Measurements from ENCODE around the gene CNTN5.

The CNTN5 gene

DNA sequence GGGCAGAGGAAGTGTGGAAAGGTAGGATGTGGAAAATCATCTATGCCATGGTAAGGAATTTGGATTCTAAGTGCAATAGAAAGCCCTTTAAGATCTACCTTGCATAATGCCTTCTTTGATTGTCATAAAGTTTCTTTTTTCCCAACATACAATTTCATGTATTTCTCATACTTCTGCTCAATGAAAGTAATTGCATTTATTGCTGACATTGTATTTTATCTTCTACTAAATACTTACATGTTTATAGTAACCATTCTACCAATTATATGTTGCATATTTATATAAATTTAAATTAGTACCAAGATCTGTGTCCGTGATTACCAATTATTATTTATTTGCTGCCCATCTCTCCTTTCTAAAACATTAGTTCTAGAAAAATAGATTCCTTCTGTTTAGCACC, 114.8 kb downstream of the CNTN5 start:
- no peaks in the 10 kb centered on the region for H3K27me3 ChIP-seq (replicated peaks)
- in situ Hi-C loops (cut with HindIII; ENCODE audit: low pct_ligation_motif_present, low sequenced_read_pairs), result no loop called here
- H3K36me3 ChIP-seq (replicated peaks), result no peaks in the 10 kb centered on the region
- no peak for DNase-seq
- H3K4me3 ChIP-seq (ENCODE audit: low read depth, low read length), result no peak overlapping the region
- TF ChIP-seq, protein P1, sequence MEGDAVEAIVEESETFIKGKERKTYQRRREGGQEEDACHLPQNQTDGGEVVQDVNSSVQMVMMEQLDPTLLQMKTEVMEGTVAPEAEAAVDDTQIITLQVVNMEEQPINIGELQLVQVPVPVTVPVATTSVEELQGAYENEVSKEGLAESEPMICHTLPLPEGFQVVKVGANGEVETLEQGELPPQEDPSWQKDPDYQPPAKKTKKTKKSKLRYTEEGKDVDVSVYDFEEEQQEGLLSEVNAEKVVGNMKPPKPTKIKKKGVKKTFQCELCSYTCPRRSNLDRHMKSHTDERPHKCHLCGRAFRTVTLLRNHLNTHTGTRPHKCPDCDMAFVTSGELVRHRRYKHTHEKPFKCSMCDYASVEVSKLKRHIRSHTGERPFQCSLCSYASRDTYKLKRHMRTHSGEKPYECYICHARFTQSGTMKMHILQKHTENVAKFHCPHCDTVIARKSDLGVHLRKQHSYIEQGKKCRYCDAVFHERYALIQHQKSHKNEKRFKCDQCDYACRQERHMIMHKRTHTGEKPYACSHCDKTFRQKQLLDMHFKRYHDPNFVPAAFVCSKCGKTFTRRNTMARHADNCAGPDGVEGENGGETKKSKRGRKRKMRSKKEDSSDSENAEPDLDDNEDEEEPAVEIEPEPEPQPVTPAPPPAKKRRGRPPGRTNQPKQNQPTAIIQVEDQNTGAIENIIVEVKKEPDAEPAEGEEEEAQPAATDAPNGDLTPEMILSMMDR (IDR thresholded peaks at IDR 0.05; ENCODE audit: low read depth, low read length, missing control alignments), result no peak
- H3K27ac ChIP-seq, result no peak overlapping the region

DNA sequence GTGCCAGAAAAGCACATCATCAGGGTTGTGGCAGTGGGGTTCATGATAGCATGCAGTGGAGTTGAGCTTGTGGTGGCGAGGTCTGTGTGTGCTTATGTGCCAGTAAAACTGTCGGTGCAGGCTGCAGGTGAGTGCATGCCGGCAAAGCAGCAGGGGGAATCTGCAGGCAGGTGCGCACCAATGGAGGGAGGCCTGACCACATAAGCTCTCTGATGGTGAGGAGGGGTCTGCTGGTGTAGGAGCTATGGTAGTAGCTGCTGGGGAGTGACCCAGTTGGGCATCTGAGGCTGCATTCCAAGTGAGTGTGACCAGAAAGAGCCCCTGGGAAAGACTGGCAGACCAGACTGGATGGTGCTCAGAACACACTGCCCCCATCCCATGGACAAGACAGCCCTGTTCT, 121.5 kb downstream of the CNTN5 start:
- no peaks in the 10 kb centered on the region for H3K36me3 ChIP-seq (replicated peaks)
- no peak overlapping the region for H3K4me3 ChIP-seq (ENCODE audit: low read depth, low read length)
- DNase-seq, result no peak
- H3K27ac ChIP-seq, result no peak overlapping the region
- TF ChIP-seq, protein P1 (IDR thresholded peaks at IDR 0.05; ENCODE audit: low read depth, low read length, missing control alignments), result no peak
- no peaks in the 10 kb centered on the region for H3K27me3 ChIP-seq (replicated peaks)
- in situ Hi-C loops (cut with HindIII; ENCODE audit: low pct_ligation_motif_present, low sequenced_read_pairs), result no loop called here

DNA sequence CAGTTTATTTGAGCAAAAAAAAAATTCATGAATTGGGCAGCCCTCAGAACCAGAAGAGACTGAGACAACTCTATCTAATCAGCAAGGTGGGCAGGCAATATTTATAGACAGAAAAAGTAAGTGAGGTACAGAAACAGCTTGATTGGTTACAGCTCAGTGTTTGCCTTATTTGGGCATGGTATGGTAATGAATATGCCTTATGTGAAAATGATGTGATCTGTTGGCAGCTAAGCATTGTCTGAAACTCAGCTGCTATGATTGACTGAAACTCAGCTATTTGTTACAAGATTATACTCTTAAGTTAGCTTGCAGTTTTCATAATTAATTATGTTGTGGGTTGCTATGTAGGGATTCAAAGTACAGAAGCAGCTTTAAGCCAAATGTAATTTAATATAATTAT, 127.6 kb downstream of the CNTN5 start:
- H3K27ac ChIP-seq, result no peak overlapping the region
- no peaks in the 10 kb centered on the region for H3K27me3 ChIP-seq (replicated peaks)
- H3K36me3 ChIP-seq (replicated peaks), result no peaks in the 10 kb centered on the region
- DNase-seq, result peak; percentile 1
- no peak overlapping the region for H3K4me3 ChIP-seq (ENCODE audit: low read depth, low read length)
- TF ChIP-seq, protein P1 (IDR thresholded peaks at IDR 0.05; ENCODE audit: low read depth, low read length, missing control alignments), result no peak
- in situ Hi-C loops (cut with HindIII; ENCODE audit: low pct_ligation_motif_present, low sequenced_read_pairs), result no loop called here

DNA sequence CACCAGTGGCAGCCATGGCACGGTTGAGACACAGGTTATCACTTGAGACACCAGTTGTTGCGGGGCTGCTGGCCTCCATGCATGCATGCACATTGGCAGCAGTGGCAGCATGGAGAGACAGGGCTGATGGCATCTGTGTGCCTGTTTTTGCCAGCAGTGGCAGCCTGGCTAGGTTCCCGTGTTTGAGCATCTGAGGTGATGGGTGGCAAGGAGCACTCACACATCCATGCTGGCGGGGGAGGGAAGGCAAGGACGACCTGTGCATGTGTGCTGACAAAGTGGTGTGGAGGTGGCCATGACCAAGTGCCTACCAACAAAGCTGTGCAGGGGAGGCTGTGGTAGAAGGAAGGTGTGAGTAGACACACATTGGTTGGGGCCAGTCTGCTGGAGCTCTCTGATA, 133.5 kb downstream of the CNTN5 start:
- Histone ChIP-seq H3K36me3 (replicated peaks) (no peaks in the 10 kb centered on the region), H3K4me3 (ENCODE audit: low read depth, low read length) (no peak overlapping the region), H3K27me3 (replicated peaks) (no peaks in the 10 kb centered on the region), H3K27ac (no peak overlapping the region)
- TF ChIP-seq, protein P1 (IDR thresholded peaks at IDR 0.05; ENCODE audit: low read depth, low read length, missing control alignments), result no peak
- in situ Hi-C loops (cut with HindIII; ENCODE audit: low pct_ligation_motif_present, low sequenced_read_pairs), result no loop called here
- DNase-seq, result no peak

DNA sequence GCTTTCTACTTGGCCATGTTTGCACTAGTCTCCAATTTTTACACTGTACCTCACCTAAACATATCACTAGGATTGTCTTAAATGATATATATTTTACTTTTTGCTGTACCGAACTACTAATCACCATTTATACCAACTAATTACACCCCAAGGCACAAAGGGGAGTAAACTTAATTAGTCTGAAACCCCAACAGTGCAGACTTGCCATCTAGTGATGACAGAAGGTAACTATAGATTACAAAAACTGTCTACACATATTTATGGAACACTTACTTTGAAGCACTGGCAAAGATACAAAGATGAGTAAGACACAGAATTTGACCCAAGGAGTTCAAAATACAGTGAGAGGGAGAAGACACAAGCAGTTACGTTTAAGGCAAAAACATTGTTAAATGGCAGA, 139.7 kb downstream of the CNTN5 start:
- in situ Hi-C loops (cut with HindIII; ENCODE audit: low pct_ligation_motif_present, low sequenced_read_pairs), result no loop called here
- H3K27ac ChIP-seq, result no peak overlapping the region
- H3K36me3 ChIP-seq (replicated peaks), result no peaks in the 10 kb centered on the region
- TF ChIP-seq, protein P1 (IDR thresholded peaks at IDR 0.05; ENCODE audit: low read depth, low read length, missing control alignments), result no peak
- no peak for DNase-seq
- no peak overlapping the region for H3K4me3 ChIP-seq (ENCODE audit: low read depth, low read length)
- no peaks in the 10 kb centered on the region for H3K27me3 ChIP-seq (replicated peaks)

DNA sequence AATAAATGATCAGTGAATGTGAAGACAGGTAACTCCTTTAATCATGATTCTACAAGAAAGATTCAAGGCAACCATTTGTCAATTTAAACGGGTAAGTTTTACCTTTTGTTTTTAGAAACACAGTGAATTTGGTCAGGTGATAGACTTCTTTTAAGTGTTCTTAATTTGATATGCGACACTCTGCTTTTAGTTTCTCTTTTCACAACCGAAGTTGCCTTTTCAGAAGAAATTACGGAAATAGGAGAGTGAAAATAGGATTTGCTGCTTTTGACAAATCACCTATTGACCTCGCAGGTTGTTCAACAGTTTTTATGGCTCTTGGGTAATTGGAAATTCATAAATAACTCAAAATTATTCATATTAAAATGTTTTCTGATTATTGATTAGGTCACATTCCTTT, 142.1 kb downstream of the CNTN5 start:
- no peaks in the 10 kb centered on the region for H3K36me3 ChIP-seq (replicated peaks)
- in situ Hi-C loops (cut with HindIII; ENCODE audit: low pct_ligation_motif_present, low sequenced_read_pairs), result no loop called here
- TF ChIP-seq, protein P1 (IDR thresholded peaks at IDR 0.05; ENCODE audit: low read depth, low read length, missing control alignments), result no peak
- DNase-seq, result no peak
- H3K4me3 ChIP-seq (ENCODE audit: low read depth, low read length), result no peak overlapping the region
- no peak overlapping the region for H3K27ac ChIP-seq
- no peaks in the 10 kb centered on the region for H3K27me3 ChIP-seq (replicated peaks)
